Measurements from ENCODE around the gene INO80B. TPM values are rescaled to one million over a fixed set of nuclear protein-coding genes. Genes with fewer than 3 reads are reported as not detected.

The INO80B gene
- total RNA-seq, 4 donors from 2014 or later = 15.9 to 75.9 (median 36.0) TPM

DNA sequence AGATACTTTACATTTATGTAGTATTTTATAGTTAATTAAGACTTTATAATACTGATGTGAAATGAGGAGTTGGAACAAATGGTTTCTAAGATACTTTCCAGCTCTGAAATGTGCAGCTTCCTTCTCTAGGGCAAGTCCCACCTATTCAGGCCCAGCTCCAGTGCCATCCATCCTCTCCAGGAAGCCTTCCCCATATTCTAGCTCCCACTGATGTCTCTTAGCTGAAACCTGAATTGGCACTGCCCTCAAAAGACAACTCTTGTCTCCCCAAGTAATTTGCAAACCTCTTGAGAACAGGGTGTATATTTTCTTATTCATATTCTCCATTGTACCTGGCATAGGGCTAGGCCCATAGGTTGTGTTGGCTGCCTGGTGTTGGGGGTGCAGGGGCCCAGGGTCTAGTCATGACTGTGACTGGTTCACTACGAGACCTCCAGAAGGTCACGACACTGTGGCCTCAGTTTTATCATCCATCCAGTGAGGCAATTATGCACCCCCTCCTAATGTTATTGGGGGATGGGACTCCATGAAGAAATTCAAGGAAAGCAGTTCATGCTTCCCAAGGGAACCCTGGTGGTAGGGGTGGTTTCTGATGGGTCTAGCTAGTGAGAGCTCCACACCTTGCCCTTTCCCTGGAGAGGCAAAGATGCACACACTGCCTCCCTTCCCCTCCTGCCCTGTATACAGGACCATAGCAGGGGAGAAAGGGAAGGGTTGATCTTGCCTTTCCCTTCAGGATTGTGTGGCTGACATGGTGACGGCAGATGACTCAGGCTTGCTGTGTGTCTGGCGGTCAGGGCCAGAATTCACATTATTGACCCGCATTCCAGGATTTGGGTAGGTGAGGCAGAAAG lies 30.5 kb upstream of the INO80B start:
- H3K27me3 ChIP-seq = no peaks in the 10 kb centered on the region
- WGBS = 87% methylated on average over 5 of the region's 5 CpGs
- H3K9me3 ChIP-seq = no peaks in the 10 kb centered on the region
- no peak overlapping the region for H3K4me3 ChIP-seq
- H3K27ac ChIP-seq = no peak overlapping the region
- TF ChIP-seq POLR2AphosphoS5 (IDR thresholded peaks at IDR 0.05) (no peak), EP300 (IDR thresholded peaks at IDR 0.05) (no peak), POLR2A (IDR thresholded peaks at IDR 0.05) (no peak)
- TF ChIP-seq, protein P1, sequence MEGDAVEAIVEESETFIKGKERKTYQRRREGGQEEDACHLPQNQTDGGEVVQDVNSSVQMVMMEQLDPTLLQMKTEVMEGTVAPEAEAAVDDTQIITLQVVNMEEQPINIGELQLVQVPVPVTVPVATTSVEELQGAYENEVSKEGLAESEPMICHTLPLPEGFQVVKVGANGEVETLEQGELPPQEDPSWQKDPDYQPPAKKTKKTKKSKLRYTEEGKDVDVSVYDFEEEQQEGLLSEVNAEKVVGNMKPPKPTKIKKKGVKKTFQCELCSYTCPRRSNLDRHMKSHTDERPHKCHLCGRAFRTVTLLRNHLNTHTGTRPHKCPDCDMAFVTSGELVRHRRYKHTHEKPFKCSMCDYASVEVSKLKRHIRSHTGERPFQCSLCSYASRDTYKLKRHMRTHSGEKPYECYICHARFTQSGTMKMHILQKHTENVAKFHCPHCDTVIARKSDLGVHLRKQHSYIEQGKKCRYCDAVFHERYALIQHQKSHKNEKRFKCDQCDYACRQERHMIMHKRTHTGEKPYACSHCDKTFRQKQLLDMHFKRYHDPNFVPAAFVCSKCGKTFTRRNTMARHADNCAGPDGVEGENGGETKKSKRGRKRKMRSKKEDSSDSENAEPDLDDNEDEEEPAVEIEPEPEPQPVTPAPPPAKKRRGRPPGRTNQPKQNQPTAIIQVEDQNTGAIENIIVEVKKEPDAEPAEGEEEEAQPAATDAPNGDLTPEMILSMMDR (IDR thresholded peaks at IDR 0.05) = no peak
- peaks cover 23% of the 10 kb centered on the region for H3K4me1 ChIP-seq
- H3K36me3 ChIP-seq = peaks cover 38% of the 10 kb centered on the region
- DNase-seq (ENCODE audit: low spot score in 2 of 2) = peak in 1 of 2 donors; percentile 40

DNA sequence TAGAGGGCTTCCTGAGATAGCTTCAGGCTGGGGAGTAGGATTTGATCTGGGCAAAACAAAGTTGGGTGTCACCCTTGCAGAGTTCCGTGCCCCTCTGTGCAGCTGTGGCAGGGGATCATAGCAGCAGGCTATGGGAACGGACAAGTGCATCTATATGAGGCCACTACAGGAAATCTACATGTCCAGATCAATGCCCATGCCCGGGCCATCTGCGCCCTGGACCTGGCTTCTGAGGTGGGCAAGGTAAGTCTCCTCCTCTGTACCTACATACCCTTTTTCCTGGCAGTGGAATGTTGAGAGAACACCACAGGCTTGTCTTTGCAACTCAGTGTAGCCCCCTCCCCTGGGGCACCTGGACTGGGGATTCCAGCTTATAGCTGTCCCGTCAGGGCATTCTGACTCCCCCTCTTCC lies 29.9 kb upstream of the INO80B start:
- TF ChIP-seq POLR2AphosphoS5 (IDR thresholded peaks at IDR 0.05) (no peak), POLR2A (IDR thresholded peaks at IDR 0.05) (no peak), EP300 (IDR thresholded peaks at IDR 0.05) (no peak)
- TF ChIP-seq, protein P1 (IDR thresholded peaks at IDR 0.05) = no peak
- Histone ChIP-seq H3K27ac (no peak overlapping the region), H3K4me3 (no peak overlapping the region), H3K36me3 (peaks cover 45% of the 10 kb centered on the region), H3K4me1 (peaks cover 23% of the 10 kb centered on the region), H3K9me3 (no peaks in the 10 kb centered on the region), H3K27me3 (no peaks in the 10 kb centered on the region)
- peak in 1 of 2 donors; percentile 49 for DNase-seq (ENCODE audit: low spot score in 2 of 2)
- WGBS = 88% methylated on average over 4 of the region's 5 CpGs

DNA sequence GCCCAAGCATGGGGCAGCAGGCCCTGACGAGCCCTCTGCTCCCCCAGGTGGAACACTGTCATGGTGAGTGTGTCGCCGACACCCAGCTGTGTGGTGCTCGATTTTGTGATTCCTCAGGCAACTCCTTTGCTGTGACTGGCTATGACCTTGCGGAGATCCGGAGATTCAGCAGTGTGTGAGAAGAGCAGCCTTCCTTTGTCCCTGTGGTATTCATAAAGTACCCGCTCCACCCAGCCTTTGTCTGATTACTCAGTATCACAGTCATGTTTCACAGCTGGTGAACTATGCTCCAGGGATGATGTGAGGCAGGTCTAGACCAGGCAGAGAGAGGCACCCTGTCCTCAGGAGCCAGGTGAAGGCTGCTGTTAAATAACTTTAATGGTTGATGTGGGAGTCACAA lies 29.4 kb upstream of the INO80B start:
- Histone ChIP-seq H3K4me3 (no peak overlapping the region), H3K27me3 (no peaks in the 10 kb centered on the region), H3K4me1 (peaks cover 23% of the 10 kb centered on the region), H3K36me3 (peaks cover 50% of the 10 kb centered on the region), H3K9me3 (no peaks in the 10 kb centered on the region), H3K27ac (no peak overlapping the region)
- whole genome bisulfite sequencing = 51% methylated on average over 7 of the region's 7 CpGs
- TF ChIP-seq POLR2AphosphoS5 (IDR thresholded peaks at IDR 0.05) = no peak
- no peak for TF ChIP-seq POLR2A (IDR thresholded peaks at IDR 0.05)
- TF ChIP-seq, protein P1 (IDR thresholded peaks at IDR 0.05) = no peak
- no peak for TF ChIP-seq EP300 (IDR thresholded peaks at IDR 0.05)
- peak in 1 of 2 donors; percentile 25 for DNase-seq (ENCODE audit: low spot score in 2 of 2)

DNA sequence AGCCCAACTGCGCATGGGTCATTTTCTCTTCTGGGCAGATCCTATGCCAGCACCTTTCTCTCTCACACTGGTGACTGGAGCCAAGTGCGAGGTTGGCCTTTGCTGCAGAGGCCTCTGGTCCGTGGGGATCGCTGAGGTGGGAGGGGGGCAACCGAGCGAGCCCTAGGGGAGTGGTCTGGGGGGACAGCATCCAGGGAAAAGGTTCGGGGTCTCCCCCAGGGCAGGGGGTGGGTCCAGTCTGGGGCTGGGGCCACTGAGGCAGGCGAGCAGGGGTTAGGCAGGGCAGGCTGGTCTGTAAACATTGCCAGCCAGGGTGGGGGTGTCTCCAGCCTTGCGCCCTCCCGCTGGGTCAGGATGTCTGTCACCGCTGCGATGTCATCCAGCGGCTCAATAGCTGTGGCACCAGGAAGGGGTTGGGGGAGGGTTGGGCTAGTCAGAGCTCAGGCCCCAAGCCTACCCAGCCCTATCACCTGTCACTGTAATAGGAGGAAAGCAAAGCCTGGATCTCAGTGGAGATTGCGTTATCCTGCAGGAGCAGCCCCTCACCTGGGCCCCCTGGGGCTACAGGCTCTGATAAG lies 28.6 kb upstream of the INO80B start:
- Histone ChIP-seq H3K4me1 (peaks cover 17% of the 10 kb centered on the region), H3K27ac (no peak overlapping the region), H3K9me3 (no peaks in the 10 kb centered on the region), H3K4me3 (no peak overlapping the region), H3K27me3 (no peaks in the 10 kb centered on the region), H3K36me3 (peaks cover 52% of the 10 kb centered on the region)
- TF ChIP-seq, protein P1 (IDR thresholded peaks at IDR 0.05) = no peak
- no peak for TF ChIP-seq EP300 (IDR thresholded peaks at IDR 0.05)
- no peak for TF ChIP-seq POLR2A (IDR thresholded peaks at IDR 0.05)
- no peak for TF ChIP-seq POLR2AphosphoS5 (IDR thresholded peaks at IDR 0.05)
- DNase-seq (ENCODE audit: low spot score in 2 of 2) = peak in 1 of 2 donors; percentile 56
- 89% methylated on average over 9 of the region's 14 CpGs for WGBS

DNA sequence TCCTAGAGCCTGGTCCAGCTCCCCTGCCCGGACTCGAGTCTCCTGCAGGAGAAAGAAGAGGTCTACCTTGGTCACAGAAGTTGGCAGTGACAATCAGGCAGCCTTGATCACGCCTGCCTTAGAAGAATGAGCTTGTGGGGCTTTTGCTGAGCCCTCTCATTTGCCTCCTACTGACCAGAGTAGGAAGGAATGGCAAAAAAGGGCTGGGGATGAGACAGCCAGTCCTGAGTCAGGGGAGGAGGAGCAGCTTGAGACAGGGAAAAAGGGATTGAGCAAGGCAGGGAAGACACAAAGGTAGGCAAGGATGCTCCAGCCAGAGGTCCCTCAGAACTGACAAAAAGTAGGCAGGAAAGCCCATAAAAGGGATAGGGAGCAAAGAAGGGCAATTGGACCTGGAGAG lies 27.3 kb upstream of the INO80B start:
- Histone ChIP-seq H3K36me3 (peaks cover 65% of the 10 kb centered on the region), H3K4me1 (peaks cover 4% of the 10 kb centered on the region), H3K27ac (no peak overlapping the region), H3K4me3 (no peak overlapping the region), H3K9me3 (no peaks in the 10 kb centered on the region), H3K27me3 (no peaks in the 10 kb centered on the region)
- DNase-seq (ENCODE audit: low spot score in 2 of 2) = peak in 1 of 2 donors; percentile 37
- TF ChIP-seq EP300 (IDR thresholded peaks at IDR 0.05) (no peak), POLR2A (IDR thresholded peaks at IDR 0.05) (no peak), POLR2AphosphoS5 (IDR thresholded peaks at IDR 0.05) (no peak)
- TF ChIP-seq, protein P1 (IDR thresholded peaks at IDR 0.05) = no peak
- 89% methylated on average over 3 of the region's 3 CpGs for WGBS
